HG02642 (cell line): ENCODE results near the gene PLEKHG7.
"Not testable (repeated sequence)": the region's sequence is repeated elsewhere in the genome, so short reads cannot be mapped to it uniquely, and the experiment has no call there.

Experiments used
- ATAC-seq: cut with Tn5 transposase; IDR thresholded peaks from one replicate; pipeline ENCODE4 v1.9.1; 2021; ENCODE audit warnings: mild to moderate bottlenecking; ENCODE audit not compliant: unreplicated experiment, poor library complexity

Gene PLEKHG7

DNA sequence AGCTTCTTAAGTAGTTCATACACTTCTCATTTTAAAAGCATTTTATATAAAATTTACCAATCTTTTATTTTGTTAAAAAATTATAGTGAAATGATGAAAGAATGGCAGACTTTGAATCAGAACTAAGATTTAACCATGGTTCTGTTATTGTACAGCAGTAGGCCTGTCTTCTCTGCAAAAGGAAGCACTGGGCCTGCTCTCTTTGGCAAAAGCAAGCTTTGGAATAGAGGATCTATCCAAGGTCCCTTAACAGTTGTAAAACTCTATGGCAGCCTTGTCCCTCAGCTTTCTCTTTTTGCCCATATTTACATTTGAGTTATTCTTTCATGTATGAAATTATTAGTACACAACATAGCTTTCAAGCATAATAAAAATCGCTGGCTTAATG, 82.8 kb downstream of the PLEKHG7 start:
- no peak for ATAC-seq

DNA sequence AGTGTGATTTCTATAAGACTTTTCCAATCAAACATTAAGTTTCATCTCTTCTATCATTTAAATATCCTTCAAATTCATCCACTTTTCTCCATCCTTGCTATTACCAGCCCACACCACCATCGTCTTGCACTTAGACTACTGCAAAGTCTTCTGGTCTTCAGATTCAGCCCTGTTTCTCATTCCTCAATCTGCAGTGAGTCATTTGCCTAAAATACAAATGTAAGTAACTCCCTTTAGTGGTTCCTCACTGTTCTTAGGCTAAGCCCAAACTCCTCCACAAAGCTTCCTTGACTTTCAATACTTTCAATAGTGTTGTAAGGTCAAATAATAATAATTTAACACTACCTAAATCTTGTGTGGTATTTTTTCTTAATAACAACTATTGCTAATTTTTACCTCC, 83.3 kb downstream of the PLEKHG7 start:
- no peak for ATAC-seq

GRCh38 chr12:92794356-92794755, 91.6 kb downstream of the PLEKHG7 start:
- not testable (repeated sequence) for ATAC-seq

DNA sequence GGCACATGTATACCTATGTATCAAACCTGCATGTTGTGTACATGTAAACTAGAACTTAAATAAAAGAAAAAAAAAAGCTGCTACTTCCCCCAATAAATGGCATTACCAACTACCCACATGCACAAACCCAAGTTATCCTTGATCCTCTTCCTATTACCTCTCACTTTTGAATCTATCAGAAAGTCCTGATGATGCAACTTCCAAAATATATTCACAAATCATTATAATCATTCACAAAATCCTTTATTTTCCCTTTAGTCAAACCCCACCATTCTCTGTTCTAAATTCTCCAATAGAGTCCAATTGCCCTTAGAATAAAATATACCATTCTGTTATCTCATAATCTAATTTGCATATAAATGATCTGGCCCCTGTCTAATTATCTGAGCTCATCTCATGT, 92.0 kb downstream of the PLEKHG7 start:
- no peak for ATAC-seq

- ATAC-seq: no peak
These were observed 93.9 kb downstream of the PLEKHG7 start for GRCh38 chr12:92796650-92797049.

DNA sequence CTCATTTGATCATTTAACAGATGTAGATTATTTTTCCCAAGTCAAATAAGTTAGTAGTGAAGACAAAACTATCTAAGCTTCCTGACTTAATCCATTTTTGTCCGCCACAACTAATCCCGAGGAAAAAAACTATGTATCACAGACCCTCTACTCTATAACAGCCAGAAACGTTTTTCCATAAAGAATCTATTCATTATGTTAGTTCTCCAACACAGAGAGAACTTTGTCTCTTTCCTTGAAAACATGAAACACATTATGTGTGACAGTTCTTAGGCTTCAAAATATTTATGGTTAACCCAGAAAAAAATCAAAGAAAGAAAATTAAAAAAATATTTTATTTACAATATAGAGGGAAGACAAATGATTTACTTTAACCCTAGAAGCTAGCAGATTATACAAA, 100.1 kb downstream of the PLEKHG7 start:
- ATAC-seq: no peak

- ATAC-seq: no peak
These were observed 101.1 kb downstream of the PLEKHG7 start for GRCh38 chr12:92803903-92804302.

GRCh38 chr12:92810370-92810769, 107.6 kb downstream of the PLEKHG7 start:
- ATAC-seq: peak; percentile 77

- no peak for ATAC-seq
These were observed 111.8 kb downstream of the PLEKHG7 start for GRCh38 chr12:92814584-92814983.

- no peak for ATAC-seq
These were observed 118.4 kb downstream of the PLEKHG7 start for GRCh38 chr12:92821142-92821541.
